NT2/D1 (cell line): ENCODE results near the gene GRHPR.

Experiments used
- SUZ12 ChIP-seq: IDR thresholded peaks from 2 replicates; pipeline ENCODE4 v1.6.1; 2011; ENCODE audit not compliant: insufficient read length, insufficient read depth; ENCODE audit errors: extremely low read depth
- YY1 ChIP-seq: IDR thresholded peaks from 2 replicates; pipeline ENCODE4 v1.6.1; 2011; ENCODE audit not compliant: insufficient read length, insufficient read depth

- TF ChIP-seq YY1 (no peak), SUZ12 (no peak)
Observed at GRCh38 chr9:37451628-37452027, 29.1 kb downstream of the GRHPR start.
